SKM-1 treated with dmso at 0.1 percent for 144 hours (cell line): ENCODE results near the gene TRPM4.
"Not testable (repeated sequence)": the region's sequence is repeated elsewhere in the genome, so short reads cannot be mapped to it uniquely, and the experiment has no call there.

ENCODE experiments used
- DNase-seq: peaks from one replicate; lab custom pipeline; 2025; ENCODE audit not compliant: unreplicated experiment; lab: John Stamatoyannopoulos, UW

Gene TRPM4

DNA sequence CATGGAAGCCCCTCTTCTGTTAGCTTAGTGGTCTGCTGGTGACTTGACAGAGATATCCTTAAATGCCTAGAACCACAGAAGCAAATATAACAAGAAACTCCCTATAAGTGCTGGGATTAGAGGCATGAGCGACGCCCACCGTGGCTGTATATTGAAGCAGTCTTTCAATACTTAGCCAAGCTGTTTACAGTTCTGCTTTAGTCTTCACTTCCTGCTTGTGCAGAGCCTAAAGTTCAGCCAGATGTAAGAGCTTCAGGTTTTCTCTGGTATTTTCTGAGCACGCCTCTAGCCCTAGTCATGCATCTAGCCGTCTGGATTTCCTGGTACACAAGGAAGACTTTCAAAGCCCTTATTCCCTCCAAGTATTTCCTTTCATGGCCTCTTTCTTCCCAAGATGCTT lies 28.5 kb downstream of the TRPM4 start:
- DNase-seq = no peak

- DNase-seq = no peak
Measured at GRCh38 chr19:49188626-49189200, 31.1 kb downstream of the TRPM4 start.

- no peak for DNase-seq
Measured at GRCh38 chr19:49189259-49189658, 31.7 kb downstream of the TRPM4 start.

DNA sequence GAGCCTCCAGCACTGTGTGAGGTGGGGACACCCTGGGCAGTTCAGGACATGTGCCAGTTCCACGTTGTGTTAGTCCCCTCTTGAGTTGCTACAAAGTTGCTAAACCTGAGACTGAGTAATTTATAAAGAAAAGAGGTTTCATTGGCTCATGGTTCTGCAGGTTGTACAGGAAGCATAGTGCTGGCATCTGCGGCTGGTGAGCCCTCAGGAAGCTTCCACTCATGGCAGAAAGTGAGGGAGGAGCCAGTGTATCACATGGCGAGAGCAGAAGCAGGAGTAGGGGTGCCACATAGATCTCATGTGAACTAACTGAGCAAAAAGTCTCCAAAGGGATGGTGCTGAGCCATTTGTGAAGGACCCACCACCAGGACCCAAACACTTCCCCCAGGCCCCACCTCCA lies 33.2 kb downstream of the TRPM4 start:
- DNase-seq = no peak

- no peak for DNase-seq
Measured at GRCh38 chr19:49193822-49194394, 36.3 kb downstream of the TRPM4 start.

DNA sequence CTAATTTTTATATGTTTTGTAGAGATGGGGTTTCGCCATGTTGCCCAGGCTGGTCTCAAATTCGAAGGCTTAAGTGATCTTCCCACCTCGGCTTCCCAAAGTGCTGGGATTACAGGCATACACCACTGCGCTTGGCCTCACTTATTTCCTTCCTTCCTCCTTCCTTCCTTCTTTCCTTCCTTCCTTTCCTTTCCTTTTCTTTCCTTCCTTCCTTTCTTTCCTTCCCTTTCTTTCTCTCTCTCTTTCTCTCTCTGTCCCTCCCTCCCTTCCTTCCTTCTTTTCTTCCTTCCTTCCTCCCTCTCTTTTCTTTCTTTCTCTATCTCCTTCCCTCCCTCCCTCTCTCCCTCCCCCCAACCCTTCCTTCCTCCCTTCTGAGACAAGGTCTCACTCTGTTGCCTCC lies 36.8 kb downstream of the TRPM4 start:
- no peak for DNase-seq

DNA sequence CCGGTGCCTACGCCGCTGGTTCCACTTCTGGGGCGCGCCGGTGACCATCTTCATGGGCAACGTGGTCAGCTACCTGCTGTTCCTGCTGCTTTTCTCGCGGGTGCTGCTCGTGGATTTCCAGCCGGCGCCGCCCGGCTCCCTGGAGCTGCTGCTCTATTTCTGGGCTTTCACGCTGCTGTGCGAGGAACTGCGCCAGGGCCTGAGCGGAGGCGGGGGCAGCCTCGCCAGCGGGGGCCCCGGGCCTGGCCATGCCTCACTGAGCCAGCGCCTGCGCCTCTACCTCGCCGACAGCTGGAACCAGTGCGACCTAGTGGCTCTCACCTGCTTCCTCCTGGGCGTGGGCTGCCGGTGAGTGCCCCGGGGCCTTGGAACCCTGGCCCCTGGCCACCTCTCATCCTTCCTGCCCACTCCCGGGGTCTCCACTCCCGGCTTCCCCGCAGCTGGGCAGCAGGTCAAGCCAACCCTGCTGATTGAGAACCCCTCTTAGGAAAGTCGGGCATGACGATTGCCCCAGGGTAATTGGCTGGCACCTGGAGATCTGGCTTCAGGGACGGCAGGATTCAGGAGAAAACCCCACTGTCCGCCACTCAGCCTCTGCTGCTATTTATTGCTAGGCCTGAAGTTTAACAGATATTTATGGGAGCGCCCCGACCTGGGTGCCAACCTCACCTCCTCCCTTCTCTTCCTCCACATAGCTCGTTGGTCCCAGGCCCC lies 39.1 kb downstream of the TRPM4 start:
- no peak for DNase-seq

- DNase-seq = no peak
Measured at GRCh38 chr19:49200238-49200862, 42.8 kb downstream of the TRPM4 start.

DNA sequence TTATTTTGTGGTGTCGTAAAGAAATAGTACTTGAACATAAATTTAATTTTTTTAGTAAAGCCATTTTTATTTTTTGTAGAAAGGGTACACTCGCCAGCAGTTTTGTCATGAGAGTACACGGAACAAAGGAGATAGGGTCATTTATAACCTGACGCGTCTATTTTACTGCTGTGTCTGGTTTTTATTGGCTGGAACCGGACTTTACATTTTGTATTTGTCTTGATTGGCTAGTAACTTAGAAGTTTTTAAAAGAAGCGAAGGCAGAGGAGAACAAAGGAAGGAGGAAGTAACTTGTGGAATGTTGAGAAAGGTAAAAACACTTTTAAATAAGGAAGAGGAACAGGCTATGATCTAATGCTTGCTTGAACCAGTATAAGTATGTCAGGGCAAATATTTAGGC lies 43.5 kb downstream of the TRPM4 start:
- DNase-seq = no peak

DNA sequence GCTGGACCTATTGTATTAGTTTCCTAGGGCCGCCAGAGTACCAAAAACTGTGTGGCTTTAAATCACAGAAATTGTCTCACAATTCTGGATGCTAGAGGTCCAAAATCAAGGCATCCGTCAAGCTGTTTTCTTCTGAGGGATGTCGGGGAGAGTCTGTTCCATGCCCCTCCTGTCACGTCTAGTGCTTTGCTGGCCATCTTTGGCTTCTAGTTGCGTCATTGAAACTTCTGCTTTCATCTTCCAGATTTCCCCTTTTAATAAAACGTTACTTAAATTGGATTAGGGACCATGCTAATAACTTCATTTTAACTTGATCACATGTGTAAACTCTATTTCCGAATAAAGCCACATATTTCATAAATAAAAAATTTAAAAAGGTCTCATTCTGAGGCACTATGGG lies 47.5 kb downstream of the TRPM4 start:
- DNase-seq = peak; percentile 26

DNA sequence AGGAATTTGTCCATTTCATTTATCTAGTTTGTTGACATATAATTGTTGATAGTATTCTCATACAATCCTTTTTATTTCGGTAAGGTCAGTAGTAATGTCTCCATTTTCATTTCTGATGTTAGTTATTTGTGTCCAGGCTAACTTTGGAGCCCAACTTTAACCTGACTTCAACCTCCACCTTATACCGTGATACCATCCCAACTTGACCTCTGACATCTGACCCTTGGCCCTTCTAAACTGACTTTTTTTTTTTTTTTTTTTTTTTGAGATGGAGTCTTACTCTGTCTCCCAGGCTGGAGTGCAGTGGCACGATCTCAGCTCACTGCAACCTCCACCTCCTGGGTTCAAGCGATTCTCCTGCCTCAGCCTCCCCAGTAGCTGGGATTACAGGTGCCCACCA lies 51.9 kb downstream of the TRPM4 start:
- not testable (repeated sequence) for DNase-seq

DNA sequence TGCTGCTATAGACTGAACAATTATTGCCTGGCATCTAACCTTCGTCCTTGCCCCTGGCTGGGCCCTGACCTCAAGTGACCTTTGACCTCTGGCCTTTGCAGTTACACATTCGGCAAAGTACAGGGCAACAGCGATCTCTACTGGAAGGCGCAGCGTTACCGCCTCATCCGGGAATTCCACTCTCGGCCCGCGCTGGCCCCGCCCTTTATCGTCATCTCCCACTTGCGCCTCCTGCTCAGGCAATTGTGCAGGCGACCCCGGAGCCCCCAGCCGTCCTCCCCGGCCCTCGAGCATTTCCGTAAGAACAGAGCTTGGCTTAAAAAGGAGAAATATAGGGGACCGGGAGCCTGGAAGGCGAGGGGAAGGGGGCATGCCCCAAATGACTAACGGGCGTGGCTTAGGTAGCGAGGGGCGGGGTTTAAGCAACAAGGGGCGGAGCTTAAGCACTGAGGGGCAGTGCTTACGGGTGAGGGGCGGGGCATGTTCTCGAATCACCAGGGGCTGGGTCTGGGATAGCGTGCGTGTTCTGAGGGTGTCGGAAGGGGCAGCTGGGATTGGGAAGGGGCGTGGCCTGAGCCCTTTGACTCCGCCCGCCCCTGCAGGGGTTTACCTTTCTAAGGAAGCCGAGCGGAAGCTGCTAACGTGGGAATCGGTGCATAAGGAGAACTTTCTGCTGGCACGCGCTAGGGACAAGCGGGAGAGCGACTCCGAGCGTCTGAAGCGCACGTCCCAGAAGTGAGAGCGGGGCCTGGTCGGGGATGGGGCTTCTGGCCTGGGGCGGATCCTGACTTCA lies 52.7 kb downstream of the TRPM4 start:
- no peak for DNase-seq

DNA sequence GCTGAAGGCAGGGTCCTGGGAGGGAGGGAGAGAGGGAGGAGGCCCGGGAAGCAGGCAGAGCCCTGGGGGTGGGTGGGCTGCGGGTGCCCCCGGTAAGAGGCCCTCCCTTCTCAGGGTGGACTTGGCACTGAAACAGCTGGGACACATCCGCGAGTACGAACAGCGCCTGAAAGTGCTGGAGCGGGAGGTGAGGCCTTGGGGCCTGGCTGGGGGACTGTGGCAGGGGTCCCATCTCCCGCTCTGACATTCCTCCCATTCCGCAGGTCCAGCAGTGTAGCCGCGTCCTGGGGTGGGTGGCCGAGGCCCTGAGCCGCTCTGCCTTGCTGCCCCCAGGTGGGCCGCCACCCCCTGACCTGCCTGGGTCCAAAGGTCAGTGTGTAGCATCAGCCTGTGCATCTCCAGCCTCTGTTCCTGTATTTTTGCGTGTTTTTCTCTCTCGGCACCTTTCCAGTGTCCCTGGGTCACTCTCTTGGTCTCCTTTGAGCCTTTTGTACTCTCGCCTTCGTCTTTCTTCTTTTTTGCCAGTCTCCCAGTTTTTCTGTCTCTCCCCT lies 53.4 kb downstream of the TRPM4 start:
- no peak for DNase-seq

DNA sequence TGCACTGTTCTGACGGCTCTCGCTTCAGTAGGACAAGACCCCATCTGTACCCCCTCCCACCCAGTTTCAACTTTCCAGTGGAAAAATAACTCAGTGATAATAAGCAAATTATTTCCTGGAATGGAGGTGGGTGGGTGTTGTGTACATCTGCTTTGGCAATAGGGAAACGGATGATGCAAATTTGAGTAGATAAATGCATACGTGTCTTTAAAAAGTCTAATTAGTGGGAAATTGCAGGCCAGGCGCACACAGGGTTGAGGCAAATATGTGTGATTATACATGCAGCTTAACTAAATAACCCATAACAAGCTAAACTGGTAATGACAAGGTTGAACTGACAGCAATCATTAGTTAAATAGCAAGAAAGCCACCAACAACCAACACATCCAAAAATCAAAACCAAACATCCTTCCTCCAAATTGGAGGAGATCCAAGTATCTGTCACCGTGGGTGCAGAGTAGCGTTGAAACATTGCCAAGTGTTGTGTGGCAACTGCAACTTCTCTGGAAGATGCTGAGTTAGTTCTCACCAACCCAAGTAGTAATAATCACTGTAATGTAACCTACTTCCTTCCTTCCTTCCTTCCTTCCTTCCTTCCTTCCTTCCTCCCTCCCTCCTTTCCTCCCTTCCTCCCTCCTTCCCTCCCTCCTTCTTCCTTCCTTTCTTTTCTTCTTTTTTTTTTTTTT lies 54.6 kb downstream of the TRPM4 start:
- DNase-seq = no peak

GRCh38 chr19:49213791-49214190 lies 56.2 kb downstream of the TRPM4 start:
- no peak for DNase-seq

GRCh38 chr19:49214701-49215100 lies 57.1 kb downstream of the TRPM4 start:
- DNase-seq = no peak

DNA sequence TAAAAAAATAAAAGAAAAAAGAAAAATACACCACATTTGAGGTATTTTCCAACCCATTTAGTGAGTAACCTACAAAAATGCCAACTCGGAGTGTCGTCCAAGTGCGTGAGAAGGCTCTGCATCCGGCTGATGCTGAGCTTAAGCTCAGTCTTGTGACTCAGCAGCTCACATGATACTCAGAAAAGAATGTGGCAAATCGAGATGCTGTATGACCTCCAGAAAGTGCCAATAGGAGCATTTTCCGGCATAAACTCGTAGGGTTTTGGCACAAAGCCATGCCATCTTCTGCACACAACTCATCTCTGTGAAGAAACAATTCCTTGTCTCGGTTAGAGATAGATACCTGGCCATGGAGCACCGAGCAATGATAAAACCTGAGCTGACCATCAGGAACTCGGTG lies 58.5 kb downstream of the TRPM4 start:
- no peak for DNase-seq

DNA sequence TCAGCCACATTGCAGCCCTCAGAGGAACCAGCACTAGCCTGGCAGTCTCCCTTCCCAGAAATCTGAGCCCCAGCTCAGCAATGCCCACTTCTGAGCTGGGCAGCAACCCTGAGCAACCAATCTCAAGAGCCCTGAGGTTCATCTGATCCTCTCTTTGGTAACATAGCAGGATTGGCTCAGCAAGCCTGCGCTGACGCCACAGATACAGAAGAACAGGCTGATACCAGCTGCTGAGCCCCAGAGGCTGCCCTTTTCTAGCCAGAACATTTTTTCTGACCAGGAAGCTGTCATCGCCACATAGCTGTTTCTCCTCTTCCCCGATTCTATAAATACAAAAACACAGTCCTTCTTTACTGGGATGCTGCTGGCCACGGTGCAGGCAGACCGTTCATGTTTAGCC lies 59.8 kb downstream of the TRPM4 start:
- no peak for DNase-seq

DNA sequence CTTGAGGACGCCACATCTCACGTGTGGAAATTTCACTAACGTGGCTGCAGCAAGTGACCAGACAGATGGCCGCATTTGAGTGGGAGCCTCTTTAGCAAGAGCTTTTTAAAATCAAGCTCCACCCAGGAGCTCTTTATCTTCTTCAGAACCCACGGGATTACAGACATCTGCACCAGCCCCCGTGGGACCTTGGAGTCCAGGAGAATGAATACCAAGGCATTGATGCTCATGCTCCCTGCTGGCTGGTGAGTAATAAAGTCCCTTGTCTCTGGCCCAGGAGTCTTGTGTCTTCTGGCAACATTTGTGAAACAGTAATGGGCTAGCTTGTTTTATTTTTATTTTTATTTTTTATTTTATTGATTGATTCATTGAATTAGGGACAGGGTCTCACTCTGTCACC lies 64.4 kb downstream of the TRPM4 start:
- DNase-seq = no peak

DNA sequence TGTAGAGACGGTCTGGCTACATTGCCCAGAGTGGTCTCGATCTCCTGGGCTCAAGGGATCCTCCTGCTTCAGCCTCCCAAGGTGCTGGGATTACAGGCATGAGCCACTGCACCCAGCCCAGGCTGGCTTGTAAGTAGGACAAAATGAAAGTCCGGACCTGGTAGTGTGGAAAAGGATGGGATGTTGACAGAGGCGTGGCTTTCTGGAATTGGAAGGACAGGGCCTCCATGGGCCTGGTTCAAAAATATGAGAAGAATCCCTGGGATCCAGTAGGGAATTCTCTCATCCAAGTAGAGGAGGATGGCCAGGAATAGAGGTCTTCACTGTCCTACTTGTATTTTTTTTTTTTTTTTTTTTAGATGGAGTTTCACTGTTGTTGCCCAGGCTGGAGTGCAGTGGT lies 64.9 kb downstream of the TRPM4 start:
- no peak for DNase-seq

- DNase-seq = no peak
Measured at GRCh38 chr19:49223472-49223871, 65.9 kb downstream of the TRPM4 start.
